HEK293 (cell line): Measurements from ENCODE around the gene SYTL2.

ENCODE experiments used
- CTCF ChIA-PET: fragments of 350-600 bp; formaldehyde crosslinking; extraction: SDS; loops from one replicate; lab custom pipeline; 2021; ENCODE audit warnings: antibody characterized with exemption; lab: Yijun Ruan, JAX
- POLR2A ChIA-PET: fragments of 300-600 bp; formaldehyde crosslinking; extraction: SDS; loops from one replicate; lab custom pipeline; 2020; ENCODE audit warnings: antibody characterized with exemption, inconsistent platforms; lab: Yijun Ruan, JAX
- H3K27ac ChIP-seq: fragments of 200-500 bp; sonication (Bioruptor generic); 2 replicates; pipeline ENCODE4 v1.5.1; 2014; ENCODE audit warnings: low read depth, low read length, control low read depth, inconsistent platforms; ENCODE audit errors: extremely low read depth
- H3K36me3 ChIP-seq, 2 experiments: fragments of 200-500 bp in 1 of 2; sonication (Bioruptor generic) in 1 of 2; 1 replicate in 1 of 2; 2 replicates in 1 of 2; pipeline ENCODE4 v1.5.1; 2014 to 2017; ENCODE audit warnings: inconsistent platforms in 2 of 2, low read length in 2 of 2; ENCODE audit not compliant: control insufficient read depth in 2 of 2, insufficient read depth in 1 of 2
- H3K4me1 ChIP-seq: fragments of 200-500 bp; sonication (Bioruptor generic); 2 replicates; pipeline ENCODE4 v1.5.1; 2014; ENCODE audit warnings: mild to moderate bottlenecking, low read length, inconsistent platforms; ENCODE audit not compliant: control insufficient read depth, insufficient read depth
- H3K4me3 ChIP-seq: 2 replicates; pipeline ENCODE4 v1.5.1; 2011; ENCODE audit warnings: low read depth, mild to moderate bottlenecking, control low read depth, low read length, moderate library complexity
- H3K9me3 ChIP-seq: fragments of 200-500 bp; sonication (Bioruptor generic); 2 replicates; pipeline ENCODE4 v1.5.1; 2014; ENCODE audit warnings: low read depth, low read length, inconsistent platforms; ENCODE audit not compliant: control insufficient read depth, insufficient read depth
- ATF2 ChIP-seq: fragments of 450-650 bp; formaldehyde crosslinking; IDR thresholded peaks from 2 replicates; pipeline ENCODE4 v1.5.1; 2016; ENCODE audit warnings: missing biosample characterization, missing genetic modification characterization, low read depth
- ELK4 ChIP-seq: IDR thresholded peaks from 2 replicates; pipeline ENCODE4 v1.6.1; 2011; ENCODE audit warnings: mild to moderate bottlenecking, low read depth, low read length, borderline replicate concordance
- GLIS1 ChIP-seq: fragments of 450-650 bp; formaldehyde crosslinking; IDR thresholded peaks from 2 replicates; pipeline ENCODE4 v1.5.1; 2016; ENCODE audit warnings: missing biosample characterization, missing genetic modification characterization
- HIC1 ChIP-seq: fragments of 450-650 bp; formaldehyde crosslinking; IDR thresholded peaks from 2 replicates; pipeline ENCODE4 v1.5.1; 2016; ENCODE audit warnings: missing biosample characterization, missing genetic modification characterization
- MYNN ChIP-seq: fragments of 450-650 bp; formaldehyde crosslinking; IDR thresholded peaks from 2 replicates; pipeline ENCODE4 v1.5.1; 2016; ENCODE audit warnings: missing biosample characterization, missing genetic modification characterization, borderline replicate concordance
- PATZ1 ChIP-seq: fragments of 450-650 bp; formaldehyde crosslinking; IDR thresholded peaks from 2 replicates; pipeline ENCODE4 v1.5.1; 2016; ENCODE audit warnings: missing biosample characterization, missing genetic modification characterization
- PRDM2 ChIP-seq: fragments of 450-650 bp; formaldehyde crosslinking; IDR thresholded peaks from 2 replicates; pipeline ENCODE4 v1.5.1; 2016; ENCODE audit warnings: missing biosample characterization, missing genetic modification characterization, borderline replicate concordance
- SALL2 ChIP-seq: fragments of 450-650 bp; formaldehyde crosslinking; IDR thresholded peaks from 2 replicates; pipeline ENCODE4 v1.5.0; 2017; ENCODE audit warnings: missing biosample characterization, mild to moderate bottlenecking, missing genetic modification characterization, borderline replicate concordance
- ZNF133 ChIP-seq: fragments of 450-650 bp; formaldehyde crosslinking; IDR thresholded peaks from 2 replicates; pipeline ENCODE4 v1.5.1; 2016; ENCODE audit warnings: missing biosample characterization, missing genetic modification characterization
- ZNF169 ChIP-seq: fragments of 450-650 bp; formaldehyde crosslinking; IDR thresholded peaks from 2 replicates; pipeline ENCODE4 v1.5.1; 2016; ENCODE audit warnings: missing biosample characterization, missing genetic modification characterization
- ZNF2 ChIP-seq: fragments of 450-650 bp; formaldehyde crosslinking; IDR thresholded peaks from 2 replicates; pipeline ENCODE4 v1.5.1; 2016; ENCODE audit warnings: missing biosample characterization, missing genetic modification characterization
- ZNF280C ChIP-seq: fragments of 450-650 bp; formaldehyde crosslinking; IDR thresholded peaks from 2 replicates; pipeline ENCODE4 v1.5.1; 2016; ENCODE audit warnings: missing biosample characterization, missing genetic modification characterization
- ZNF560 ChIP-seq: fragments of 450-650 bp; formaldehyde crosslinking; IDR thresholded peaks from 2 replicates; pipeline ENCODE4 v1.5.1; 2017; ENCODE audit warnings: missing biosample characterization, missing genetic modification characterization, borderline replicate concordance
- ZNF561 ChIP-seq: fragments of 450-650 bp; IDR thresholded peaks from 2 replicates; pipeline ENCODE4 v1.5.1; 2018; ENCODE audit warnings: missing biosample characterization, missing genetic modification characterization, borderline replicate concordance
- ZNF677 ChIP-seq: fragments of 450-650 bp; IDR thresholded peaks from 2 replicates; pipeline ENCODE4 v1.5.0; 2018; ENCODE audit warnings: missing biosample characterization, mild to moderate bottlenecking, missing genetic modification characterization, moderate library complexity
- ZNF768 ChIP-seq: fragments of 450-650 bp; formaldehyde crosslinking; IDR thresholded peaks from 2 replicates; pipeline ENCODE4 v1.5.1; 2018; ENCODE audit warnings: missing biosample characterization, mild to moderate bottlenecking, missing genetic modification characterization
- ZNF791 ChIP-seq: fragments of 450-650 bp; formaldehyde crosslinking; IDR thresholded peaks from 2 replicates; pipeline ENCODE4 v1.5.1; 2016; ENCODE audit warnings: missing biosample characterization, missing genetic modification characterization
- TF ChIP-seq, protein P1 (sequence below): fragments of 450-650 bp; formaldehyde crosslinking; IDR thresholded peaks from 2 replicates; pipeline ENCODE4 v1.5.1; 2017; ENCODE audit warnings: missing biosample characterization, missing genetic modification characterization

Gene SYTL2

GRCh38 chr11:85806016-85806415 is 4.9 kb downstream of the SYTL2 start:
- POLR2A ChIA-PET: no interaction called here
- CTCF ChIA-PET: no interaction called here
- Histone ChIP-seq H3K4me1 (no peaks in the 10 kb centered on the region), H3K4me3 (no peak overlapping the region), H3K9me3 (no peaks in the 10 kb centered on the region), H3K36me3 (no peaks in the 10 kb centered on the region), H3K27ac (no peak overlapping the region)
- TF ChIP-seq PATZ1 (tag by site-specific recombination) (no peak), SALL2 (no peak), ZNF133 (tag by site-specific recombination) (no peak), ZNF280C (tag by site-specific recombination) (no peak), ZNF791 (tag by site-specific recombination) (no peak), GLIS1 (no peak), ATF2 (no peak), ELK4 (no peak)
- TF ChIP-seq, protein P1, sequence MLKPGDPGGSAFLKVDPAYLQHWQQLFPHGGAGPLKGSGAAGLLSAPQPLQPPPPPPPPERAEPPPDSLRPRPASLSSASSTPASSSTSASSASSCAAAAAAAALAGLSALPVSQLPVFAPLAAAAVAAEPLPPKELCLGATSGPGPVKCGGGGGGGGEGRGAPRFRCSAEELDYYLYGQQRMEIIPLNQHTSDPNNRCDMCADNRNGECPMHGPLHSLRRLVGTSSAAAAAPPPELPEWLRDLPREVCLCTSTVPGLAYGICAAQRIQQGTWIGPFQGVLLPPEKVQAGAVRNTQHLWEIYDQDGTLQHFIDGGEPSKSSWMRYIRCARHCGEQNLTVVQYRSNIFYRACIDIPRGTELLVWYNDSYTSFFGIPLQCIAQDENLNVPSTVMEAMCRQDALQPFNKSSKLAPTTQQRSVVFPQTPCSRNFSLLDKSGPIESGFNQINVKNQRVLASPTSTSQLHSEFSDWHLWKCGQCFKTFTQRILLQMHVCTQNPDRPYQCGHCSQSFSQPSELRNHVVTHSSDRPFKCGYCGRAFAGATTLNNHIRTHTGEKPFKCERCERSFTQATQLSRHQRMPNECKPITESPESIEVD: no peak

DNA sequence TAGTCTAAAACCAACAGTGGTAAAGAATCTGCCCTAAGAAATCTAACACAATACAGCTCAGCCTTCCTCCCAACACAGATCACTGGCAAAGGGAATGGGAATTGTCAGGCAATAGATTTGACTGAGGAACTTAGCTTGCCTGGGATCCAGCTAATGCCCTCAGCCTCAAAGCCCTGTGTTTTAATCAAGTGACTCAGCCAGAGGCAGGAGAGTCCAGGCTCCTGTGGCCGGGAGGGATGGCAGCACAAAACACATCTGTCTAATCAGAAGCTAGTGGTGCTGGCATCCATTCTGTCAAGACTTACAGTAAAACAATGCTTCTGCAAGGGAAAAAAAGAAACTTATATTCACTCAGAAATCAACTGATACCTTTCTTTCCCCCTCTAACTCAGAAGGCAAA is 5.6 kb downstream of the SYTL2 start:
- Histone ChIP-seq H3K4me3 (no peak overlapping the region), H3K36me3 (no peaks in the 10 kb centered on the region), H3K9me3 (no peaks in the 10 kb centered on the region), H3K27ac (no peak overlapping the region), H3K4me1 (no peaks in the 10 kb centered on the region)
- ChIA-PET CTCF (no interaction called here), POLR2A (no interaction called here)
- TF ChIP-seq MYNN (no peak), ZNF561 (tag by site-specific recombination) (no peak), ZNF169 (no peak), PRDM2 (no peak), HIC1 (no peak), ZNF677 (no peak), ZNF768 (tag by site-specific recombination) (no peak), ZNF2 (tag by site-specific recombination) (no peak), ZNF560 (tag by site-specific recombination) (no peak)
